ENCODE data around the gene ATP23. TPM values are rescaled to one million over a fixed set of nuclear protein-coding genes. Genes with fewer than 3 reads are reported as not detected.

ATP23 gene
- total and polyA plus RNA-seq, 4 donors = 2.8 to 7.1 (median 4.5) TPM

GRCh38 chr12:57944313-57945023 is 3.1 kb downstream of the ATP23 start (continued):
- no peak for TF ChIP-seq ZBTB33 (IDR thresholded peaks at IDR 0.05)
- TF ChIP-seq HNF4G (IDR thresholded peaks at IDR 0.05) = no peak
- TF ChIP-seq FOXA1 (IDR thresholded peaks at IDR 0.05) = no peak

- Histone ChIP-seq H3K4me1 (ENCODE audit: control insufficient read depth in 4 of 4, insufficient read depth in 4 of 4, low read length in 3 of 4) (no peaks in the 10 kb centered on the region), H3K36me3 (ENCODE audit: control insufficient read depth in 4 of 4, insufficient read depth in 3 of 4, low read depth in 1 of 4, low read length in 3 of 4) (peaks cover 1 to 38% (median 25%) of the 10 kb centered on the region in 4 donors), H3K27me3 (ENCODE audit: control insufficient read depth in 4 of 4, insufficient read depth in 4 of 4, low read length in 3 of 4) (no peaks in the 10 kb centered on the region), H3K9ac (ENCODE audit: low read depth in 1 of 2, low read length in 2 of 2) (no peak overlapping the region), H3K27ac (ENCODE audit: low read depth in 1 of 2, low read length in 2 of 2) (no peak overlapping the region), H3K9me3 (ENCODE audit: control insufficient read depth in 4 of 4, low read length in 3 of 4) (peaks cover 0 to 5% (median 2%) of the 10 kb centered on the region in 4 donors), H3K4me3 (ENCODE audit: low read depth in 1 of 3, low read length in 3 of 3) (no peak overlapping the region)
- WGBS = 96% methylated on average over 2 of the region's 2 CpGs
- TF ChIP-seq RAD21 (IDR thresholded peaks at IDR 0.05) (no peak), HNF4A (conservative IDR thresholded peaks at IDR 0.05) (no peak), FOXA1 (IDR thresholded peaks at IDR 0.05) (no peak), ATF3 (IDR thresholded peaks at IDR 0.05) (no peak), EGR1 (IDR thresholded peaks at IDR 0.05; ENCODE audit: low read depth in 2 of 2) (no peak), NR2F2 (IDR thresholded peaks at IDR 0.05) (no peak), YY1 (IDR thresholded peaks at IDR 0.05) (no peak), GABPA (IDR thresholded peaks at IDR 0.05 in 1 of 2, conservative IDR thresholded peaks at IDR 0.05 in 1 of 2) (no peak), ZBTB33 (IDR thresholded peaks at IDR 0.05) (no peak), JUND (IDR thresholded peaks at IDR 0.05) (no peak), RXRA (IDR thresholded peaks at IDR 0.05) (no peak)
- DNase-seq (ENCODE audit: low spot score) = no peak
Measured at GRCh38 chr12:57952766-57953165, 11.4 kb downstream of the ATP23 start.

GRCh38 chr12:57954768-57955167 is 13.4 kb downstream of the ATP23 start:
- no peak overlapping the region for H3K9ac ChIP-seq (ENCODE audit: low read depth in 1 of 2, low read length in 2 of 2)
- 100% methylated on average over 1 of the region's 1 CpG for WGBS
- peaks cover 1 to 44% (median 25%) of the 10 kb centered on the region in 4 donors for H3K36me3 ChIP-seq (ENCODE audit: control insufficient read depth in 4 of 4, insufficient read depth in 3 of 4, low read depth in 1 of 4, low read length in 3 of 4)
- H3K9me3 ChIP-seq (ENCODE audit: control insufficient read depth in 4 of 4, low read length in 3 of 4) = peaks cover 0 to 8% (median 4%) of the 10 kb centered on the region in 4 donors
- no peak overlapping the region for H3K4me3 ChIP-seq (ENCODE audit: low read depth in 1 of 3, low read length in 3 of 3)
- TF ChIP-seq HNF4A (conservative IDR thresholded peaks at IDR 0.05) = no peak
- TF ChIP-seq EGR1 (IDR thresholded peaks at IDR 0.05; ENCODE audit: low read depth in 2 of 2) = no peak
- TF ChIP-seq FOXA1 (IDR thresholded peaks at IDR 0.05) = no peak
- no peak for TF ChIP-seq NR2F2 (IDR thresholded peaks at IDR 0.05)
- no peak for TF ChIP-seq REST (IDR thresholded peaks at IDR 0.05)
- no peak for TF ChIP-seq MAX (IDR thresholded peaks at IDR 0.05)
- TF ChIP-seq TAF1 (conservative IDR thresholded peaks at IDR 0.05) = no peak
- no peak for TF ChIP-seq RAD21 (IDR thresholded peaks at IDR 0.05)
- no peak for TF ChIP-seq HNF4G (IDR thresholded peaks at IDR 0.05)
- TF ChIP-seq ZBTB33 (IDR thresholded peaks at IDR 0.05) = no peak
- TF ChIP-seq RXRA (IDR thresholded peaks at IDR 0.05) = no peak
- TF ChIP-seq ATF3 (IDR thresholded peaks at IDR 0.05) = no peak
- H3K27ac ChIP-seq (ENCODE audit: low read depth in 1 of 2, low read length in 2 of 2) = no peak overlapping the region
- DNase-seq (ENCODE audit: low spot score) = no peak
- H3K4me1 ChIP-seq (ENCODE audit: control insufficient read depth in 4 of 4, insufficient read depth in 4 of 4, low read length in 3 of 4) = no peaks in the 10 kb centered on the region
- no peaks in the 10 kb centered on the region for H3K27me3 ChIP-seq (ENCODE audit: control insufficient read depth in 4 of 4, insufficient read depth in 4 of 4, low read length in 3 of 4)
